ENCODE measurements around the gene CD82.

CD82 gene

DNA sequence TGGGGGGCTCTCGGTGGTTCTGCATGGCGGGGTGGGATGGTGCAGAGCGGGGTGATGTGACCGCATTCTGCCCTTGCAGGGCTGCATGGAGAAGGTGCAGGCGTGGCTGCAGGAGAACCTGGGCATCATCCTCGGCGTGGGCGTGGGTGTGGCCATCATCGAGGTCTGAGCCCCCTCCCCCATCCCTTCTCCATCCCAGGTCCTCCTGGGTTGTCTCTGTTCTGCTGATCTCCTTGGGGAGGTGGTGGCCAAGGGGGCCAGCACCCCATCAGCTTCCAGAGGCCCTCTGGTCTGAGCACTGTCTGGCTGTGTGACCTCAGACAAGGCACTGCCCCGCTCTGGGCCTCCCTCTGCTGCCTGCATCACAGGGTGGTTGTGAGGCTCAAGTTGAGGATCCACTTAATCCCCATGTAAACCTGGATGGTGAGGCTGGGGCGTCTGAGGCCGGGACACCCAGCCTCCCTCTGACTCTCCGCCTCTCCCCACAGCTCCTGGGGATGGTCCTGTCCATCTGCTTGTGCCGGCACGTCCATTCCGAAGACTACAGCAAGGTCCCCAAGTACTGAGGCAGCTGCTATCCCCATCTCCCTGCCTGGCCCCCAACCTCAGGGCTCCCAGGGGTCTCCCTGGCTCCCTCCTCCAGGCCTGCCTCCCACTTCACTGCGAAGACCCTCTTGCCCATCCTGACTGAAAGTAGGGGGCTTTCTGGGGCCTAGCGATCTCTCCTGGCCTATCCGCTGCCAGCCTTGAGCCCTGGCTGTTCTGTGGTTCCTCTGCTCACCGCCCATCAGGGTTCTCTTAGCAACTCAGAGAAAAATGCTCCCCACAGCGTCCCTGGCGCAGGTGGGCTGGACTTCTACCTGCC, 53.3 kb downstream of the CD82 start:
- Histone ChIP-seq H3K9me3 (no peaks in the 10 kb centered on the region), H3K4me2 (no peak overlapping the region), H3K27ac (no peak overlapping the region), H3K4me3 (no peak overlapping the region), H3K4me1 (peaks cover 70% of the 10 kb centered on the region), H3K36me3 (no peaks in the 10 kb centered on the region), H3K9ac (no peak overlapping the region), H4K20me1 (no peaks in the 10 kb centered on the region), H3K27me3 (no peaks in the 10 kb centered on the region)
- no peak for TF ChIP-seq Cebpa-rat (IDR thresholded peaks at IDR 0.05)

GRCh38 chr11:44620328-44620725, 54.9 kb downstream of the CD82 start:
- no peak overlapping the region for H3K4me2 ChIP-seq

GRCh38 chr11:44621140-44621681, 55.7 kb downstream of the CD82 start:
- Histone ChIP-seq H3K4me3 (no peak overlapping the region), H3K4me2 (peak overlapping the region; percentile 74), H3K27ac (no peak overlapping the region), H4K20me1 (no peaks in the 10 kb centered on the region), H3K4me1 (peaks cover 70% of the 10 kb centered on the region), H3K9me3 (no peaks in the 10 kb centered on the region), H3K27me3 (no peaks in the 10 kb centered on the region), H3K9ac (no peak overlapping the region), H3K36me3 (no peaks in the 10 kb centered on the region)
- TF ChIP-seq Cebpa-rat (IDR thresholded peaks at IDR 0.05), result no peak

More at GRCh38 chr11:44620328-44620725, 54.9 kb downstream of the CD82 start:
- H3K9ac ChIP-seq, result no peak overlapping the region
- no peaks in the 10 kb centered on the region for H3K9me3 ChIP-seq
- no peak for TF ChIP-seq Cebpa-rat (IDR thresholded peaks at IDR 0.05)
- H3K27me3 ChIP-seq, result no peaks in the 10 kb centered on the region
- no peaks in the 10 kb centered on the region for H4K20me1 ChIP-seq
- H3K4me1 ChIP-seq, result peaks cover 70% of the 10 kb centered on the region
- no peak overlapping the region for H3K4me3 ChIP-seq
- H3K27ac ChIP-seq, result no peak overlapping the region
- no peaks in the 10 kb centered on the region for H3K36me3 ChIP-seq

GRCh38 chr11:44621784-44622183, 56.3 kb downstream of the CD82 start:
- no peak overlapping the region for H3K4me3 ChIP-seq
- H3K4me2 ChIP-seq, result peak overlapping the region; percentile 74
- no peaks in the 10 kb centered on the region for H3K27me3 ChIP-seq
- 0 out of 2 replicates have a peak overlapping the region, but pooled peaks have one; percentile 35 for H3K27ac ChIP-seq
- H3K9me3 ChIP-seq, result no peaks in the 10 kb centered on the region
- peaks cover 70% of the 10 kb centered on the region for H3K4me1 ChIP-seq
- no peaks in the 10 kb centered on the region for H4K20me1 ChIP-seq
- H3K9ac ChIP-seq, result no peak overlapping the region
- H3K36me3 ChIP-seq, result no peaks in the 10 kb centered on the region
- TF ChIP-seq Cebpa-rat (IDR thresholded peaks at IDR 0.05), result no peak

- peak overlapping the region; percentile 35; the same call in 1 of the 2 replicates for H3K27ac ChIP-seq
- no peaks in the 10 kb centered on the region for H3K9me3 ChIP-seq
- no peak for TF ChIP-seq Cebpa-rat (IDR thresholded peaks at IDR 0.05)
- no peaks in the 10 kb centered on the region for H3K36me3 ChIP-seq
- peak overlapping the region; percentile 74 for H3K4me2 ChIP-seq
- no peaks in the 10 kb centered on the region for H4K20me1 ChIP-seq
- no peak overlapping the region for H3K4me3 ChIP-seq
- peaks cover 73% of the 10 kb centered on the region for H3K4me1 ChIP-seq
- H3K27me3 ChIP-seq, result no peaks in the 10 kb centered on the region
- no peak overlapping the region for H3K9ac ChIP-seq
These were observed 56.8 kb downstream of the CD82 start for GRCh38 chr11:44622190-44622650.

DNA sequence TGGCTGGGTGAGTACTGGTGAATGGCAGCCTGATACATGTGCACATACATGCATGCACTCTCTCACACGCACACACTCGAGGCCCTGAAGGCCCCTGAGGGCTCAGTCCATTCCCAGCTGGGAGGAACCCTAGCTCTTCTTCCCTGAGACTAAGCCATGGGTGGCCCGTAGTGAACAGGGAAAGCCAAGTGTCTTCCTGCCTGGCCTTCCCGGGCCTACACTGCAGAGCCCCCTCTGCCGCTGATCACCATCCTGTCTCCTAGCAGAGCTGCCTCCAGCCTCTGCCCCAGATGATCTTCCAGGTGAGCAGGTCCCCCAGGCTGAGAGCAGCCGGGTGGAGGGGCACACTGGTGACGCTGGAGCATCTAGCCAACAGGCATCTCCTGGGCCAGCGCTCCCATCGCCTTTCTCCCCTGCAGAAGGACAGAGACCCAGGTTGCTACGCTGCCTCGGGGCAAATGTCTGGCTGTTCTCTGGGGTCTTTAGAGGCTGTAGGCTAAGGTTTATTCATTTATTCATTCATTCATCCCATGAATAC, 57.3 kb downstream of the CD82 start:
- Histone ChIP-seq H3K4me2 (peak overlapping the region; percentile 74), H3K4me1 (peaks cover 79% of the 10 kb centered on the region), H3K36me3 (no peaks in the 10 kb centered on the region), H3K27me3 (no peaks in the 10 kb centered on the region), H3K9ac (0 out of 2 replicates have a peak overlapping the region, but pooled peaks have one; percentile 19), H4K20me1 (no peaks in the 10 kb centered on the region), H3K27ac (peak overlapping the region; percentile 35; the same call in 1 of the 2 replicates), H3K4me3 (0 out of 2 replicates have a peak overlapping the region, but pooled peaks have one; percentile 6), H3K9me3 (no peaks in the 10 kb centered on the region)
- no peak for TF ChIP-seq Cebpa-rat (IDR thresholded peaks at IDR 0.05)

GRCh38 chr11:44623341-44623730, 57.9 kb downstream of the CD82 start:
- H3K4me3 ChIP-seq, result 0 out of 2 replicates have a peak overlapping the region, but pooled peaks have one; percentile 6
- H3K27me3 ChIP-seq, result no peaks in the 10 kb centered on the region
- H3K9me3 ChIP-seq, result no peaks in the 10 kb centered on the region
- no peaks in the 10 kb centered on the region for H4K20me1 ChIP-seq
- 0 out of 2 replicates have a peak overlapping the region, but pooled peaks have one; percentile 19 for H3K9ac ChIP-seq
- no peaks in the 10 kb centered on the region for H3K36me3 ChIP-seq
- no peak for TF ChIP-seq Cebpa-rat (IDR thresholded peaks at IDR 0.05)
- peak overlapping the region; percentile 48; the same call in 1 of the 2 replicates for H3K27ac ChIP-seq
- peak overlapping the region; percentile 74 for H3K4me2 ChIP-seq
- H3K4me1 ChIP-seq, result peaks cover 84% of the 10 kb centered on the region

GRCh38 chr11:44623731-44624491, 58.4 kb downstream of the CD82 start:
- peak overlapping the region; percentile 48 for H3K27ac ChIP-seq
- H3K4me2 ChIP-seq, result peak overlapping the region; percentile 74
- 0 out of 2 replicates have a peak overlapping the region, but pooled peaks have one; percentile 6 for H3K4me3 ChIP-seq
- no peaks in the 10 kb centered on the region for H4K20me1 ChIP-seq
- no peaks in the 10 kb centered on the region for H3K9me3 ChIP-seq
- peaks cover 90% of the 10 kb centered on the region for H3K4me1 ChIP-seq
- H3K27me3 ChIP-seq, result no peaks in the 10 kb centered on the region
- TF ChIP-seq Cebpa-rat (IDR thresholded peaks at IDR 0.05), result no peak
- no peaks in the 10 kb centered on the region for H3K36me3 ChIP-seq
- no peak overlapping the region for H3K9ac ChIP-seq

DNA sequence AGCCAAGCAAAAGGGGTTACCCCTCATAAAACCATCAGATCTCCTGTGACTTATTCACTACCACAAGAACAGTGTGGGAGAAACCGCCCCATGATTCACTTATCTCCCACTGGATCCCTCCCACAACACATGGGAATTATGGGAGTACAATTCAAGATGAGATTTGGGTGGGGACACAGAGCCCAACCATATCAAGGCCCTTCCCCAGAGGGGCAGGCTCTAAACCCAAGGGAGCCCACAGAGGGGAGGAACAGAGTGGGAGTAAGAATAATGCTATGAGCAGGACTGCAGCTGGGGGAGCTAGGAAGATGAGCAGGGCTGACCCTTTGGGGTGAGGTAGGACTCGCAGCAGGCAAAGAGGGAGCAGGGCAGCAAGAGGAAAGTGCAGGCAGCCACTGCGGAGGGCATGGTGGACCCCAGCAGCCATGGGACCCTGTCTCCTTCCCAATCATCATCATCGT, 59.3 kb downstream of the CD82 start:
- Histone ChIP-seq H3K4me2 (peak overlapping the region; percentile 74), H3K4me3 (no peak overlapping the region), H3K36me3 (no peaks in the 10 kb centered on the region), H4K20me1 (no peaks in the 10 kb centered on the region), H3K9me3 (no peaks in the 10 kb centered on the region), H3K9ac (no peak overlapping the region), H3K4me1 (peaks cover 91% of the 10 kb centered on the region), H3K27me3 (no peaks in the 10 kb centered on the region), H3K27ac (peak overlapping the region; percentile 48; the same call in 1 of the 2 replicates)
- TF ChIP-seq Cebpa-rat (IDR thresholded peaks at IDR 0.05), result no peak
